Activated CD8-positive, alpha-beta memory T cell treated with anti-CD3 and anti-CD28 coated beads, Interleukin-2, amount 50 U/mL, for 48 hours (primary cell): ENCODE results near the gene TMEM121.
"Not testable (repeated sequence)": the region's sequence is repeated elsewhere in the genome, so short reads cannot be mapped to it uniquely, and the experiment has no call there.

Source experiments
- DNase-seq: peaks from one replicate; pipeline ENCODE4 v3.0.0-alpha.2; 2020

TMEM121 gene

GRCh38 chr14:105549481-105549880, 23.1 kb downstream of the TMEM121 start:
- DNase-seq: no peak

- DNase-seq: no peak
Measured at GRCh38 chr14:105554022-105554421, 27.6 kb downstream of the TMEM121 start.

- DNase-seq: no peak
Measured at GRCh38 chr14:105554523-105554922, 28.1 kb downstream of the TMEM121 start.

GRCh38 chr14:105557671-105558070, 31.3 kb downstream of the TMEM121 start:
- DNase-seq: not testable (repeated sequence)

GRCh38 chr14:105558449-105559154, 32.2 kb downstream of the TMEM121 start:
- DNase-seq: not testable (repeated sequence)

- peak; percentile 65 for DNase-seq
Measured at GRCh38 chr14:105559384-105560047, 33.1 kb downstream of the TMEM121 start.

GRCh38 chr14:105560048-105560669, 33.8 kb downstream of the TMEM121 start:
- DNase-seq: not testable (repeated sequence)

- DNase-seq: not testable (repeated sequence)
Measured at GRCh38 chr14:105561345-105561744, 35.0 kb downstream of the TMEM121 start.

GRCh38 chr14:105562713-105563346, 36.4 kb downstream of the TMEM121 start:
- DNase-seq: no peak

GRCh38 chr14:105563347-105563737, 37.0 kb downstream of the TMEM121 start:
- DNase-seq: no peak

GRCh38 chr14:105564536-105564935, 38.2 kb downstream of the TMEM121 start:
- DNase-seq: not testable (repeated sequence)

- not testable (repeated sequence) for DNase-seq
Measured at GRCh38 chr14:105565185-105565919, 39.0 kb downstream of the TMEM121 start.

- not testable (repeated sequence) for DNase-seq
Measured at GRCh38 chr14:105566248-105567163, 40.1 kb downstream of the TMEM121 start.

- DNase-seq: not testable (repeated sequence)
Measured at GRCh38 chr14:105567164-105568103, 41.1 kb downstream of the TMEM121 start.

- not testable (repeated sequence) for DNase-seq
Measured at GRCh38 chr14:105568140-105568843, 41.9 kb downstream of the TMEM121 start.

GRCh38 chr14:105568859-105569766, 42.7 kb downstream of the TMEM121 start:
- DNase-seq: no peak

GRCh38 chr14:105570482-105570881, 44.1 kb downstream of the TMEM121 start:
- DNase-seq: no peak

- not testable (repeated sequence) for DNase-seq
Measured at GRCh38 chr14:105571181-105571951, 45.0 kb downstream of the TMEM121 start.
